Epithelial cell of esophagus (primary cell): Measurements from ENCODE around the gene POFUT1.

Experiments used
- DNase-seq: peaks from one replicate; pipeline ENCODE4 v3.0.0; 2010; ENCODE audit warnings: low read depth
- H3K4me3 ChIP-seq: 2 replicates; pipeline ENCODE4 v1.5.1; 2011; ENCODE audit warnings: mild to moderate bottlenecking, low read length, control low read depth
- CTCF ChIP-seq: IDR thresholded peaks from 2 replicates; pipeline ENCODE4 v1.5.1; 2011; ENCODE audit warnings: low read depth, mild to moderate bottlenecking, low read length, control low read depth, inconsistent platforms; ENCODE audit not compliant: insufficient read depth; ENCODE audit errors: missing control alignments

POFUT1 gene

GRCh38 chr20:32236048-32236533, 28.4 kb downstream of the POFUT1 start:
- DNase-seq: peak; percentile 67
- H3K4me3 ChIP-seq: no peak overlapping the region
- peak; percentile 20 for TF ChIP-seq CTCF

- no peak for TF ChIP-seq CTCF
- H3K4me3 ChIP-seq: no peak overlapping the region
- DNase-seq: no peak
These were observed 29.1 kb downstream of the POFUT1 start for GRCh38 chr20:32236819-32237218.

- H3K4me3 ChIP-seq: no peak overlapping the region
- no peak for DNase-seq
- TF ChIP-seq CTCF: no peak
These were observed 29.7 kb downstream of the POFUT1 start for GRCh38 chr20:32237419-32237818.

- no peak overlapping the region for H3K4me3 ChIP-seq
- DNase-seq: no peak
- TF ChIP-seq CTCF: no peak
These were observed 31.1 kb downstream of the POFUT1 start for GRCh38 chr20:32238483-32239425.

- TF ChIP-seq CTCF: no peak
- H3K4me3 ChIP-seq: no peak overlapping the region
- DNase-seq: no peak
These were observed 32.5 kb downstream of the POFUT1 start for GRCh38 chr20:32240205-32240604.

- no peak overlapping the region for H3K4me3 ChIP-seq
- DNase-seq: no peak
- TF ChIP-seq CTCF: no peak
These were observed 34.1 kb downstream of the POFUT1 start for GRCh38 chr20:32241807-32242206.
